ENCODE results near the gene NACC1.

DNA sequence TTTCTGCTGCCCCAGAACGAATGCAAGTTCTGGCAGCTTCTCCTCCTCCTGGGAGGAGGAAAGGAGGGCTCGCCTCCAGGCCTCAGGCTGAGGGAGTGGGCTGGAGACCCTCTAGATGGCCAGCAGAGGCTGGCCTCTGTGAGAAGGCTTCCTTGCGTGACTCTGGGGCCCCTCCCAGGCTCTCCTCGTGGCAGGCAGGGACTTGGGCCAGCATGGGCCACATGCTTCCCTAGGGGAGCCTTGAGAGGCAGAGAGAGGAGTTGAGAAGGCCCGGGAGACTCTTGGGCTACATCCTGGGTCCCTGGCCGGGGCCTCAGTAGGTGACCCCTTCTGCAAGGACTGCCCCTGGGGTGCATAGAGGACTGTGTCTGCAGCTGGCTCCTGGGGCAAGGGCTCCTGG lies 41.3 kb upstream of the NACC1 start:
- TF ChIP-seq, protein P1, sequence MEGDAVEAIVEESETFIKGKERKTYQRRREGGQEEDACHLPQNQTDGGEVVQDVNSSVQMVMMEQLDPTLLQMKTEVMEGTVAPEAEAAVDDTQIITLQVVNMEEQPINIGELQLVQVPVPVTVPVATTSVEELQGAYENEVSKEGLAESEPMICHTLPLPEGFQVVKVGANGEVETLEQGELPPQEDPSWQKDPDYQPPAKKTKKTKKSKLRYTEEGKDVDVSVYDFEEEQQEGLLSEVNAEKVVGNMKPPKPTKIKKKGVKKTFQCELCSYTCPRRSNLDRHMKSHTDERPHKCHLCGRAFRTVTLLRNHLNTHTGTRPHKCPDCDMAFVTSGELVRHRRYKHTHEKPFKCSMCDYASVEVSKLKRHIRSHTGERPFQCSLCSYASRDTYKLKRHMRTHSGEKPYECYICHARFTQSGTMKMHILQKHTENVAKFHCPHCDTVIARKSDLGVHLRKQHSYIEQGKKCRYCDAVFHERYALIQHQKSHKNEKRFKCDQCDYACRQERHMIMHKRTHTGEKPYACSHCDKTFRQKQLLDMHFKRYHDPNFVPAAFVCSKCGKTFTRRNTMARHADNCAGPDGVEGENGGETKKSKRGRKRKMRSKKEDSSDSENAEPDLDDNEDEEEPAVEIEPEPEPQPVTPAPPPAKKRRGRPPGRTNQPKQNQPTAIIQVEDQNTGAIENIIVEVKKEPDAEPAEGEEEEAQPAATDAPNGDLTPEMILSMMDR (conservative IDR thresholded peaks at IDR 0.05) = no peak
- no peak for TF ChIP-seq ZFX (IDR thresholded peaks at IDR 0.05)
